Endothelial cell of umbilical vein (primary cell): ENCODE results near the gene GNAT1. TPM values are rescaled to one million over a fixed set of nuclear protein-coding genes. Genes with fewer than 3 reads are reported as not detected.

Source experiments
- BruUV-seq: library from RNA; stranded (reverse); fragments of 400-500 nt; replicated peaks from 2 replicates; lab custom pipeline; 2021; lab: Mats Ljungman, UMichigan
- CTCF ChIA-PET: fragments of 300-600, 350-600 bp; sonication (Branson Sonifier 250); formaldehyde crosslinking; loops from one replicate; lab custom pipeline; 2021; ENCODE audit warnings: antibody characterized with exemption, inconsistent platforms; lab: Charles Lee
- POLR2A ChIA-PET: fragments of 300-600, 350-600 bp; sonication (Branson Sonifier 250); formaldehyde crosslinking; loops from one replicate; lab custom pipeline; 2021; ENCODE audit warnings: antibody characterized with exemption, inconsistent platforms; lab: Charles Lee
- DNase-seq: peaks from one replicate; pipeline ENCODE4 v3.0.0-alpha.2; 2011; ENCODE audit warnings: low read depth, low spot score
- FAIRE-seq: peaks from 2 replicates; lab custom pipeline; 2011; peaks lifted over from hg19 to GRCh38; lab: Jason Lieb, UNC
- H2AFZ ChIP-seq: 2 replicates; pipeline ENCODE4 v1.6.0; 2012; ENCODE audit warnings: low read depth, low read length, control low read depth, inconsistent platforms
- H3K27ac ChIP-seq: 2 replicates; pipeline ENCODE4 v1.5.1; 2011; ENCODE audit warnings: low read depth, mild to moderate bottlenecking, control low read depth, low read length, moderate library complexity; ENCODE audit not compliant: insufficient read depth
- H3K27me3 ChIP-seq, 2 experiments: 2 replicates each; pipeline versions ENCODE4 v1.6.0 to v1.6.1; 2011; ENCODE audit warnings: low read length in 2 of 2, mixed read lengths in 1 of 2; ENCODE audit not compliant: control insufficient read depth in 2 of 2, insufficient read depth in 2 of 2
- H3K36me3 ChIP-seq, 2 experiments: 2 replicates in 1 of 2; 3 replicates in 1 of 2; pipeline ENCODE4 v1.5.1; 2011; ENCODE audit warnings: low read length in 2 of 2, mild to moderate bottlenecking in 1 of 2, moderate library complexity in 1 of 2; ENCODE audit not compliant: control insufficient read depth in 2 of 2, insufficient read depth in 2 of 2; ENCODE audit errors: extremely low read depth in 1 of 2
- H3K4me1 ChIP-seq: 3 replicates; pipeline ENCODE4 v1.5.1; 2011; ENCODE audit warnings: mild to moderate bottlenecking, low read length; ENCODE audit not compliant: control insufficient read depth, insufficient read depth; ENCODE audit errors: extremely low read depth
- H3K4me2 ChIP-seq: 2 replicates; pipeline ENCODE4 v1.6.1; 2011; ENCODE audit warnings: low read length, control low read depth, mixed read lengths; ENCODE audit not compliant: insufficient read depth
- H3K4me3 ChIP-seq, 3 experiments: fragments of 200-600 bp in 1 of 3; sonication (generic), shearing (Covaris generic) in 1 of 3; replicated peaks in 1 of 3; 2 replicates each; pipeline ENCODE4 v1.5.1; 2011 to 2016; ENCODE audit warnings: control low read depth in 3 of 3, low read length in 3 of 3, mild to moderate bottlenecking in 2 of 3, inconsistent platforms in 1 of 3, low read depth in 1 of 3, moderate library complexity in 1 of 3; ENCODE audit not compliant: insufficient read depth in 1 of 3
- H3K79me2 ChIP-seq: 2 replicates; pipeline ENCODE4 v1.6.0; 2012; ENCODE audit warnings: low read length, inconsistent platforms; ENCODE audit not compliant: control insufficient read depth, insufficient read depth
- H3K9ac ChIP-seq: replicated peaks from 2 replicates; pipeline ENCODE3; 2011; ENCODE audit warnings: low read length, control low read depth; ENCODE audit not compliant: insufficient read depth; ENCODE audit errors: extremely low read depth
- H3K9me1 ChIP-seq: replicated peaks from 3 replicates; pipeline ENCODE4 v1.6.0; 2011; ENCODE audit warnings: mild to moderate bottlenecking, low read length; ENCODE audit not compliant: control insufficient read depth, insufficient read depth; ENCODE audit errors: extremely low read depth
- H3K9me3 ChIP-seq: replicated peaks from 2 replicates; pipeline ENCODE4 v1.5.1; 2012; ENCODE audit warnings: low read length, inconsistent platforms; ENCODE audit not compliant: control insufficient read depth, insufficient read depth
- H4K20me1 ChIP-seq: replicated peaks from 2 replicates; pipeline ENCODE3; 2011; ENCODE audit warnings: mild to moderate bottlenecking, low read length; ENCODE audit not compliant: control insufficient read depth, insufficient read depth; ENCODE audit errors: extremely low read depth
- EZH2 ChIP-seq: IDR thresholded peaks from 2 replicates; pipeline ENCODE4 v1.6.1; 2012; ENCODE audit warnings: borderline replicate concordance, low read depth, mild to moderate bottlenecking, moderate library complexity, low read length, inconsistent platforms; ENCODE audit not compliant: severe bottlenecking
- FOS ChIP-seq: IDR thresholded peaks from 2 replicates; pipeline ENCODE4 v1.6.1; 2011; ENCODE audit warnings: mild to moderate bottlenecking, low read length, moderate library complexity, borderline replicate concordance; ENCODE audit not compliant: insufficient read depth
- GATA2 ChIP-seq: IDR thresholded peaks from 2 replicates; pipeline ENCODE4 v1.7.0; 2011; ENCODE audit warnings: low read depth, mild to moderate bottlenecking, moderate library complexity, mixed read lengths, low read length; ENCODE audit not compliant: insufficient read length, insufficient read depth
- JUN ChIP-seq: IDR thresholded peaks from 2 replicates; pipeline ENCODE4 v1.6.1; 2011; ENCODE audit warnings: borderline replicate concordance, low read depth; ENCODE audit not compliant: insufficient read length, insufficient read depth
- MYC ChIP-seq: IDR thresholded peaks from one replicate; pipeline ENCODE4 v1.6.1; 2011; ENCODE audit warnings: mild to moderate bottlenecking, low read depth, low read length
- POLR2A ChIP-seq: IDR thresholded peaks from 2 replicates; pipeline ENCODE4 v1.6.1; 2012; ENCODE audit warnings: low read depth, mild to moderate bottlenecking, control low read depth, low read length
- POLR2AphosphoS5 ChIP-seq: IDR thresholded peaks from 2 replicates; pipeline ENCODE4 v1.6.1; 2012; ENCODE audit warnings: low read depth, mild to moderate bottlenecking, control low read depth, low read length, moderate library complexity; ENCODE audit not compliant: insufficient read depth
- dilution Hi-C: fragments of 300-500 bp; cut with MboI; formaldehyde crosslinking; loops from one replicate; pipeline ENCODE4 v1.15.0; 2019; ENCODE audit warnings: low sequenced_read_pairs; ENCODE audit not compliant: extremely low pct_ligation_motif_present
- intact Hi-C: fragments of 100-400 bp; cut with micrococcal nuclease; formaldehyde crosslinking; loops from one replicate; pipeline ENCODE4 v1.10.0; 2022
- polyA plus RNA-seq, 4 experiments: library from polyadenylated mRNA; depleted of rRNA in 3 of 4; stranded (reverse) in 3 of 4; unstranded in 1 of 4; fragments of >200 nt; gene quantifications; 2 replicates each; pipeline versions ENCODE4 v1.2.1 to v1.2.3, GENCODE V29; 2011 to 2012; ENCODE audit warnings: missing spikeins in 1 of 4
- total RNA-seq: library from RNA; stranded (reverse); gene quantifications from 2 replicates; pipeline ENCODE4 v1.2.3, GENCODE V29; 2021
- TF ChIP-seq, protein P1 (sequence below): IDR thresholded peaks from 2 replicates; pipeline ENCODE4 v1.6.1; 2011; ENCODE audit not compliant: insufficient read depth, insufficient read length
- TF ChIP-seq, protein P2 (sequence below), 2 donors: IDR thresholded peaks; 1 replicate in 1 of 2; 2 replicates in 1 of 2; pipeline ENCODE4 v1.5.1; 2011; ENCODE audit warnings: low read length in 2 of 2, mild to moderate bottlenecking in 2 of 2, moderate library complexity in 2 of 2, control low read depth in 1 of 2, inconsistent platforms in 1 of 2, low read depth in 1 of 2; ENCODE audit not compliant: insufficient read depth in 1 of 2; ENCODE audit errors: extremely low read depth in 1 of 2

GNAT1 gene
- total and polyA plus RNA-seq, 2 donors (not counting 3 experiments of a cell fraction or from before 2014, with no cell fraction given): 0.77 TPM; not detected in 1

GRCh38 chr3:50171540-50172301 is 19.7 kb upstream of the GNAT1 start:
- Histone ChIP-seq H3K9me1 (no peaks in the 10 kb centered on the region), H3K9ac (peak overlapping the region; percentile 72), H4K20me1 (no peaks in the 10 kb centered on the region), H3K4me3 (no peak overlapping the region), H2AFZ (no peak overlapping the region), H3K9me3 (no peaks in the 10 kb centered on the region), H3K27me3 (no peaks in the 10 kb centered on the region), H3K4me2 (no peak overlapping the region), H3K36me3 (peaks cover 1 to 26% of the 10 kb centered on the region in 2 experiments), H3K79me2 (peaks cover 51% of the 10 kb centered on the region), H3K27ac (peak overlapping the region; percentile 99), H3K4me1 (peaks cover 48% of the 10 kb centered on the region)
- no TSS peak for BruUV-seq
- POLR2A ChIA-PET: no interaction called here
- dilution Hi-C loops (no loop called here), intact Hi-C loops (loop anchor here (2.0 kb wide), 1 partner anchor 17 kb away; no protein-coding TSS in a partner anchor)
- CTCF ChIA-PET: interaction anchor here (0.7 to 1.2 kb wide), 3 partner anchors 8 to 19 kb away, joined by 3 read pairs; no protein-coding TSS in a partner anchor
- FAIRE-seq (no peak), DNase-seq (no peak)
- TF ChIP-seq MYC (no peak), GATA2 (no peak), POLR2A (no peak)
- TF ChIP-seq, protein P1, sequence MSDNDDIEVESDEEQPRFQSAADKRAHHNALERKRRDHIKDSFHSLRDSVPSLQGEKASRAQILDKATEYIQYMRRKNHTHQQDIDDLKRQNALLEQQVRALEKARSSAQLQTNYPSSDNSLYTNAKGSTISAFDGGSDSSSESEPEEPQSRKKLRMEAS: no peak

DNA sequence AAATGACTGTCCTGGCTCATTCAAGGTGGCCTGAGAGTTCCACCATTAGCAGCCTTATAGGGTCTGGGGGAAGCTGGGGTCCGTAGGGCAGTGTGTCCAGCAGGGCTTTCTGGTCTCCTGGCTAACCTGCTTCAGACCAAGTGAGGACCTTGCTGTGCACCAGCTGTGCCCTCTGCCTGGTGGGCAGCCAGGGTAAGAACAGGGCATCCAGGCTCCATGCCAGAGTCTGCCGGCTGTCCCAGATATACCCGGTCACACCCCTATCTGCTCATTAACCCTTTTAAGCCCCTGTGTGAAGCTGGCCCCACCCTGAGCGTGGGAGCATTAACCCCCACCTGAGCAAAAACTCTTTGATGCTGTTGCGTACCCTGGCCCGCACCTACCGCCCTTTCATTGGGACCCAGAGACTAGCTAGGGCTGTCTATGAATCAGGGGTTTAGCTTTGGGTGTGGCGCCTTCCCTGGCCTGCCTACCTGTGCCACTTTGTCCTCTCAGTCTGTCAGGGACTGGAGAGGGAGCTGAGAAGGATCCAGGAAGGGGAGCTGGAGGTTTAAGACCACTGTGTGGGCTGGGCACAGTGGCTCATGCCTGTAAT is 18.7 kb upstream of the GNAT1 start:
- DNase-seq (no peak), FAIRE-seq (peak; percentile 59)
- intact Hi-C loops: no loop called here
- H2AFZ ChIP-seq: no peak overlapping the region
- ChIA-PET POLR2A (interaction anchor here (0.8 kb wide), 1 partner anchor 9 kb away, joined by 3 read pairs; no protein-coding TSS in a partner anchor), CTCF (interaction anchor here (0.7 to 2.0 kb wide), 6 partner anchors 9 to 52 kb away, joined by 3 to 7 read pairs (median 3); partner anchors contain the start of gene GNAT1)
- no TSS peak for BruUV-seq
- H3K4me3 ChIP-seq: no peak overlapping the region
- no peaks in the 10 kb centered on the region for H3K9me1 ChIP-seq
- no peaks in the 10 kb centered on the region for H4K20me1 ChIP-seq
- peaks cover 6 to 33% of the 10 kb centered on the region in 2 experiments for H3K36me3 ChIP-seq
- no peaks in the 10 kb centered on the region for H3K27me3 ChIP-seq
- H3K9ac ChIP-seq: no peak overlapping the region
- peaks cover 39% of the 10 kb centered on the region for H3K4me1 ChIP-seq
- dilution Hi-C loops: no loop called here
- no peaks in the 10 kb centered on the region for H3K9me3 ChIP-seq
- no peak overlapping the region for H3K4me2 ChIP-seq
- TF ChIP-seq MYC (no peak), POLR2AphosphoS5 (no peak), GATA2 (no peak), FOS (no peak), POLR2A (no peak), EZH2 (no peak), JUN (no peak)
- TF ChIP-seq, protein P2, sequence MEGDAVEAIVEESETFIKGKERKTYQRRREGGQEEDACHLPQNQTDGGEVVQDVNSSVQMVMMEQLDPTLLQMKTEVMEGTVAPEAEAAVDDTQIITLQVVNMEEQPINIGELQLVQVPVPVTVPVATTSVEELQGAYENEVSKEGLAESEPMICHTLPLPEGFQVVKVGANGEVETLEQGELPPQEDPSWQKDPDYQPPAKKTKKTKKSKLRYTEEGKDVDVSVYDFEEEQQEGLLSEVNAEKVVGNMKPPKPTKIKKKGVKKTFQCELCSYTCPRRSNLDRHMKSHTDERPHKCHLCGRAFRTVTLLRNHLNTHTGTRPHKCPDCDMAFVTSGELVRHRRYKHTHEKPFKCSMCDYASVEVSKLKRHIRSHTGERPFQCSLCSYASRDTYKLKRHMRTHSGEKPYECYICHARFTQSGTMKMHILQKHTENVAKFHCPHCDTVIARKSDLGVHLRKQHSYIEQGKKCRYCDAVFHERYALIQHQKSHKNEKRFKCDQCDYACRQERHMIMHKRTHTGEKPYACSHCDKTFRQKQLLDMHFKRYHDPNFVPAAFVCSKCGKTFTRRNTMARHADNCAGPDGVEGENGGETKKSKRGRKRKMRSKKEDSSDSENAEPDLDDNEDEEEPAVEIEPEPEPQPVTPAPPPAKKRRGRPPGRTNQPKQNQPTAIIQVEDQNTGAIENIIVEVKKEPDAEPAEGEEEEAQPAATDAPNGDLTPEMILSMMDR (IDR thresholded peaks at IDR 0.05; ENCODE audit: extremely low read depth in 1 of 2, insufficient read depth in 1 of 2, low read depth in 1 of 2, low read length in 2 of 2): no peak
- TF ChIP-seq, protein P1: no peak
- peaks cover 48% of the 10 kb centered on the region for H3K79me2 ChIP-seq
- peak overlapping the region; percentile 99 for H3K27ac ChIP-seq
